ENCODE measurements around the gene PI4KA.
"Not testable (repeated sequence)": the region's sequence is repeated elsewhere in the genome, so short reads cannot be mapped to it uniquely, and the experiment has no call there.

GRCh38 chr22:20678792-20679435 is 179.7 kb downstream of the PI4KA start:
- TF ChIP-seq CTCF (IDR thresholded peaks at IDR 0.05; ENCODE audit: low read depth, low read length, poor library complexity, severe bottlenecking); EZH2phosphoT487 (IDR thresholded peaks at IDR 0.05; ENCODE audit: borderline replicate concordance, low read length): not testable (repeated sequence)
